WTC11 (cell line): ENCODE measurements around the gene KRTAP10-7.

Experiments
- ATF2 ChIP-seq: sonication (generic); formaldehyde crosslinking; IDR thresholded peaks from 2 replicates; pipeline ENCODE4 v1.8.1; 2022; ENCODE audit warnings: low read depth, missing genetic modification reagents, borderline replicate concordance
- CDX4 ChIP-seq: fragments of 250-450 bp; sonication (Bioruptor Pico); IDR thresholded peaks from 2 replicates; pipeline ENCODE4 v1.9.0; 2021; ENCODE audit warnings: moderate library complexity, mild to moderate bottlenecking, inconsistent platforms, borderline replicate concordance
- JAZF1 ChIP-seq: fragments of 250-450 bp; sonication (Bioruptor Pico); IDR thresholded peaks from 2 replicates; pipeline ENCODE4 v1.9.0; 2021; ENCODE audit warnings: moderate library complexity, mild to moderate bottlenecking, inconsistent platforms
- MAX ChIP-seq: sonication (generic); formaldehyde crosslinking; IDR thresholded peaks from 2 replicates; pipeline ENCODE4 v1.8.0; 2022; ENCODE audit warnings: mild to moderate bottlenecking, missing genetic modification reagents
- NR1H2 ChIP-seq: sonication (generic); formaldehyde crosslinking; IDR thresholded peaks from 2 replicates; pipeline ENCODE4 v1.9.0; 2021; ENCODE audit warnings: mild to moderate bottlenecking, moderate library complexity, missing genetic modification reagents
- NR2C2 ChIP-seq: sonication (generic); formaldehyde crosslinking; IDR thresholded peaks from 2 replicates; pipeline ENCODE4 v1.8.0; 2022; ENCODE audit warnings: mild to moderate bottlenecking, missing genetic modification reagents
- SMAD3 ChIP-seq: sonication (generic); formaldehyde crosslinking; IDR thresholded peaks from 2 replicates; pipeline ENCODE4 v1.8.0; 2022; ENCODE audit warnings: missing genetic modification reagents, mild to moderate bottlenecking, borderline replicate concordance
- TCF7 ChIP-seq: sonication (generic); formaldehyde crosslinking; IDR thresholded peaks from 2 replicates; pipeline ENCODE4 v1.8.0; 2022; ENCODE audit warnings: mild to moderate bottlenecking, low read depth, missing genetic modification reagents, moderate library complexity
- TP53 ChIP-seq: sonication (generic); formaldehyde crosslinking; IDR thresholded peaks from 2 replicates; pipeline ENCODE4 v1.8.1; 2023; ENCODE audit warnings: mild to moderate bottlenecking, missing genetic modification reagents
- ZNF532 ChIP-seq: fragments of 250-450 bp; sonication (Bioruptor Pico); IDR thresholded peaks from 2 replicates; pipeline ENCODE4 v1.9.0; 2021; ENCODE audit warnings: mild to moderate bottlenecking, borderline replicate concordance
- TF ChIP-seq, protein P1 (sequence below): fragments of 200-600 bp; IDR thresholded peaks from 2 replicates; pipeline ENCODE4 v1.8.0; 2022; ENCODE audit warnings: antibody characterized with exemption
- TF ChIP-seq, protein P2 (sequence below): sonication (generic); formaldehyde crosslinking; conservative IDR thresholded peaks from 2 replicates; pipeline ENCODE4 v1.8.1; 2023; ENCODE audit warnings: mild to moderate bottlenecking, low read depth, missing genetic modification reagents, moderate library complexity

DNA sequence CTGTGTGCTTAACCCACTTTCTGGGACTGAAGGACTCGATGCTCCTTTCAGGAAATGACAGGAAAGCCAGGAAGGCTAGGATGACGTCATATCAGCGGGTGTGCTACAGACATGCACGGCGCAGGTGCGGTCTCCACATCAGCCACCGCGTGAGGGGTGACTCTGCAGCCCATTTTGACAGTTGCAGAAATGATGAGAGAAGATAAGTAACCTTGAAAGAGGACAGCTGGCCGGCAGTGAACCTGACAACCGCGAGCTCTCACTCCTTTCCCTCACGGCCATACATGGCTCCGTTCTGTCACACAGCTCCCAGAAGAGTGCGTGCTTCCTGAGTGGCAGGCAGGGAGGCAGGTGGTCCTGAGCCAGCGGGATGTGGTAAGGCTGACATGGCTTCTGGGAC lies 18.3 kb upstream of the KRTAP10-7 start:
- TF ChIP-seq NR1H2 (no peak), ZNF532 (no peak), CDX4 (CRISPR knock-in tag) (no peak), NR2C2 (CRISPR knock-in tag) (no peak), TCF7 (CRISPR knock-in tag) (no peak), TP53 (CRISPR knock-in tag) (no peak), JAZF1 (CRISPR knock-in tag) (no peak), SMAD3 (CRISPR knock-in tag) (no peak), ATF2 (CRISPR knock-in tag) (no peak), MAX (CRISPR knock-in tag) (no peak)
- TF ChIP-seq, protein P1, sequence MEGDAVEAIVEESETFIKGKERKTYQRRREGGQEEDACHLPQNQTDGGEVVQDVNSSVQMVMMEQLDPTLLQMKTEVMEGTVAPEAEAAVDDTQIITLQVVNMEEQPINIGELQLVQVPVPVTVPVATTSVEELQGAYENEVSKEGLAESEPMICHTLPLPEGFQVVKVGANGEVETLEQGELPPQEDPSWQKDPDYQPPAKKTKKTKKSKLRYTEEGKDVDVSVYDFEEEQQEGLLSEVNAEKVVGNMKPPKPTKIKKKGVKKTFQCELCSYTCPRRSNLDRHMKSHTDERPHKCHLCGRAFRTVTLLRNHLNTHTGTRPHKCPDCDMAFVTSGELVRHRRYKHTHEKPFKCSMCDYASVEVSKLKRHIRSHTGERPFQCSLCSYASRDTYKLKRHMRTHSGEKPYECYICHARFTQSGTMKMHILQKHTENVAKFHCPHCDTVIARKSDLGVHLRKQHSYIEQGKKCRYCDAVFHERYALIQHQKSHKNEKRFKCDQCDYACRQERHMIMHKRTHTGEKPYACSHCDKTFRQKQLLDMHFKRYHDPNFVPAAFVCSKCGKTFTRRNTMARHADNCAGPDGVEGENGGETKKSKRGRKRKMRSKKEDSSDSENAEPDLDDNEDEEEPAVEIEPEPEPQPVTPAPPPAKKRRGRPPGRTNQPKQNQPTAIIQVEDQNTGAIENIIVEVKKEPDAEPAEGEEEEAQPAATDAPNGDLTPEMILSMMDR = no peak
- TF ChIP-seq, protein P2, sequence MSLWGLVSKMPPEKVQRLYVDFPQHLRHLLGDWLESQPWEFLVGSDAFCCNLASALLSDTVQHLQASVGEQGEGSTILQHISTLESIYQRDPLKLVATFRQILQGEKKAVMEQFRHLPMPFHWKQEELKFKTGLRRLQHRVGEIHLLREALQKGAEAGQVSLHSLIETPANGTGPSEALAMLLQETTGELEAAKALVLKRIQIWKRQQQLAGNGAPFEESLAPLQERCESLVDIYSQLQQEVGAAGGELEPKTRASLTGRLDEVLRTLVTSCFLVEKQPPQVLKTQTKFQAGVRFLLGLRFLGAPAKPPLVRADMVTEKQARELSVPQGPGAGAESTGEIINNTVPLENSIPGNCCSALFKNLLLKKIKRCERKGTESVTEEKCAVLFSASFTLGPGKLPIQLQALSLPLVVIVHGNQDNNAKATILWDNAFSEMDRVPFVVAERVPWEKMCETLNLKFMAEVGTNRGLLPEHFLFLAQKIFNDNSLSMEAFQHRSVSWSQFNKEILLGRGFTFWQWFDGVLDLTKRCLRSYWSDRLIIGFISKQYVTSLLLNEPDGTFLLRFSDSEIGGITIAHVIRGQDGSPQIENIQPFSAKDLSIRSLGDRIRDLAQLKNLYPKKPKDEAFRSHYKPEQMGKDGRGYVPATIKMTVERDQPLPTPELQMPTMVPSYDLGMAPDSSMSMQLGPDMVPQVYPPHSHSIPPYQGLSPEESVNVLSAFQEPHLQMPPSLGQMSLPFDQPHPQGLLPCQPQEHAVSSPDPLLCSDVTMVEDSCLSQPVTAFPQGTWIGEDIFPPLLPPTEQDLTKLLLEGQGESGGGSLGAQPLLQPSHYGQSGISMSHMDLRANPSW (CRISPR knock-in tag) = no peak
